AG09319 (cell line): ENCODE data around the gene VTI1B.
"Not testable (repeated sequence)": the region's sequence is repeated elsewhere in the genome, so short reads cannot be mapped to it uniquely, and the experiment has no call there.

ENCODE experiments used
- DNase-seq: peaks from one replicate; pipeline ENCODE4 v3.0.0-alpha.2; 2010; ENCODE audit warnings: low read depth; ENCODE audit errors: extremely low read depth
- TF ChIP-seq, protein P1 (sequence below): IDR thresholded peaks from 2 replicates; pipeline ENCODE4 v1.5.1; 2011; ENCODE audit warnings: low read depth, mild to moderate bottlenecking, inconsistent platforms, low read length, moderate library complexity

VTI1B gene, protein sequence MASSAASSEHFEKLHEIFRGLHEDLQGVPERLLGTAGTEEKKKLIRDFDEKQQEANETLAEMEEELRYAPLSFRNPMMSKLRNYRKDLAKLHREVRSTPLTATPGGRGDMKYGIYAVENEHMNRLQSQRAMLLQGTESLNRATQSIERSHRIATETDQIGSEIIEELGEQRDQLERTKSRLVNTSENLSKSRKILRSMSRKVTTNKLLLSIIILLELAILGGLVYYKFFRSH

DNA sequence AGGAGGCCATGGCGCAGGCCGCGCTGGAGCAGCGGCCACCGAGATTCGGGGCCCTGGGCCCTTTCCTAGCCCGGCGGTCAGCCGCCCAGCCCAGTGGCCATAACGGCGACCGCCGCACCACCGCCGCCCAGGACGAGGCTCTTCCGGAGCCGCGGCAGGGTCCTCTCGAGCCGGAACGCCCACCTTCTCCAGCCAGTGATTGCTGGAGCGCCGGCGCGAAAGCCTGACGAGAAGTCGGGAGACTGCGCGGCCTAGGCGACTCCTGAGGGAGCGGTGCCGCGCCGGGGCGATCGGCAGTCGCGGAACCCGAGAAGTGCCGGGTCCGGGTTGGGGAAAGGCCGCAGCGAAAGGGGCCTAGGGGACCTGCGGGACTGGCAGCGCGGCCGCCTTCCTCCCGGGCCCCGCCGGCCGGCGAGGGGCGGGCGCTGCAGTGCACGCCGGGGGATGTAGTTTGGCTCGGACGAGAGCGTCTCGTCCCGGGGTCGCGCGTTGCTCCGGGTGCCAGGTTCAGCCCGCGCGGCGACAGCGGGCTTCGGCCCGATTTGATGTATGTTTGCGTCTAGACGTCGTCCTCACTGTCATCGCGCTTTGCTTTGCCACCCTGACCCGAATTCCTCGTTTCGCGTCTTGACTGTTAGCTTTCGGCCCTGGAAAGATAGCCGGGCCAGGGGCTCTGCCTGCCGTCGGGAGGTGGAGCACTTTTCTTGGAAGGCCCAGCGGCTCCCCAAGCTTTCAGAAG, at the start of gene VTI1B:
Gene VTI1B (minus strand): TSS at position 153 of the 739 bp plus-strand sequence. CDS start 143 bp downstream, at position 10.
- DNase-seq = no peak
- TF ChIP-seq, protein P1, sequence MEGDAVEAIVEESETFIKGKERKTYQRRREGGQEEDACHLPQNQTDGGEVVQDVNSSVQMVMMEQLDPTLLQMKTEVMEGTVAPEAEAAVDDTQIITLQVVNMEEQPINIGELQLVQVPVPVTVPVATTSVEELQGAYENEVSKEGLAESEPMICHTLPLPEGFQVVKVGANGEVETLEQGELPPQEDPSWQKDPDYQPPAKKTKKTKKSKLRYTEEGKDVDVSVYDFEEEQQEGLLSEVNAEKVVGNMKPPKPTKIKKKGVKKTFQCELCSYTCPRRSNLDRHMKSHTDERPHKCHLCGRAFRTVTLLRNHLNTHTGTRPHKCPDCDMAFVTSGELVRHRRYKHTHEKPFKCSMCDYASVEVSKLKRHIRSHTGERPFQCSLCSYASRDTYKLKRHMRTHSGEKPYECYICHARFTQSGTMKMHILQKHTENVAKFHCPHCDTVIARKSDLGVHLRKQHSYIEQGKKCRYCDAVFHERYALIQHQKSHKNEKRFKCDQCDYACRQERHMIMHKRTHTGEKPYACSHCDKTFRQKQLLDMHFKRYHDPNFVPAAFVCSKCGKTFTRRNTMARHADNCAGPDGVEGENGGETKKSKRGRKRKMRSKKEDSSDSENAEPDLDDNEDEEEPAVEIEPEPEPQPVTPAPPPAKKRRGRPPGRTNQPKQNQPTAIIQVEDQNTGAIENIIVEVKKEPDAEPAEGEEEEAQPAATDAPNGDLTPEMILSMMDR = peak; percentile 25

DNA sequence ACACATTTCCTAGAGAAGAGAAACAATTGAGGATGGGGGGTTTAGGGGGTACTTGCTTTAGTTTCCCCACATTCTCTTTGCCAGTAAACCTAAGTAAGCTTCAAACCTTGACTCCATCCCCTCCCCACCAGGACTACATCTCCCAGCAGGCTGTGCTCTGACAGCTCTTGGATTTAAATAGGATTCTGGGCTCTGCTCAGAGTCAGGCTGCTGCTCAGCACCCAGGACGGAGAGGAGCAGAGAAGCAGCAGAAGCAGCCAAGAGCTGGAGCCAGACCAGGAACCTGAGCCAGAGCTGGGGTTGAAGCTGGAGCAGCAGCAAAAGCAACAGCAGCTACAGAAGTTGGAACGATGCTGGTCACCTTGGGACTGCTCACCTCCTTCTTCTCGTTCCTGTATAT, 47.9 kb upstream of the VTI1B start:
- no peak for DNase-seq
- TF ChIP-seq, protein P1 = no peak

DNA sequence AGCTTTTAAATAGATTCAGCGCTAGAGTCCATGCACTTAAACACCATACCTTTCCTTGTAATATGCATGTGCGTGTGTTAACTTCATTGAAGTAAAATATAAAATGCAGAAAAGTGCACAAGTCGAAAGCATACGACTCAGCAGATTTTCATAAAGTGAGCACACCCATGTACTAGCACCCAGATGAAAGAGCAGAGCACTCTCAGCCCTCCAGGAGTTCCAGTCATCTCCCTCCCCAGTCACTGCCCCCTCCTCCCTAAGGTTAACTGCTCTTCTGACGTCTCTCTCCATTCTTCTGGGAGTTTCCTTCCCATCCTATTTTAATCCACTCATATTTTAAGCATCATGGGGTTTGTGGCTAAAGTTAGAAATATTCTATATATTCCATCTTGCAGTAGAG, 47.4 kb upstream of the VTI1B start:
- no peak for DNase-seq
- TF ChIP-seq, protein P1 = no peak

DNA sequence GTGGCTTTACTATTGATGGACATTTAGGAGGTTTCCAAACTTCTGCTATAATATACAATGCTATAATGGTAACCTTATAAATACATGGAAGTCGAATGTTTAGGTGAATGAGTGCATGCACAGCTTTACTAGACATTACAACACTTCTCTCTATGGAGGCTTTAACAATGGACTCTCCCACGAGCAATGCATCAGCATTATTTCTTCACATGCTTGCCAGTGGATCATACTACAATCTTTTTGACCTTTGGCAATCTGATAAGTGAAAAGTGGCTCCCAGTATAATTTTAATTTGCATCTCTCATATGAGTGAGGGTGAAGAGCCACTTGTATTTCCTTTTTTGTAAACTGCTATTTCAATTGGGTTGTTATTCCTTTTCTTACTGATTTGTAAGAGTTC, 45.4 kb upstream of the VTI1B start:
- TF ChIP-seq, protein P1 = no peak
- no peak for DNase-seq

DNA sequence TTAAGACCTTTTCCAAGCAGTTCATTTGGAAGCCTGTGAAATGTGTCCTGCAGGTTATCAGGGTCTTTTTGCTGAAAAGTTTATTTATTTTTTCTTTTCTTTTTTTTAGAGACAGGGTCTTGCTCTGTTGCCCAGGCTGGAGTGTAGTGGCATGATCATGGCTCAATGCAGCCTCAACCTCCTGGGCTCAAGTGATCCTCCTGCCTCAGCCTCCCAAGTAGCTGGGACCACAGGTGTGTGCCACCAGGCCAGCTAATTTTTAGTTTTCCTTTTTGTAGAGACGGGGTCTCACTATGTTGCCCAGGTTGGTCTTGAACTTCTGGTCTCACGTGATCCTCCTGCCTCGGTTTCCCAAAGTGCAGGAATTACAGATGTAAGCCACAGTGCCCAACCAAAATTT, 45.0 kb upstream of the VTI1B start:
- not testable (repeated sequence) for DNase-seq

DNA sequence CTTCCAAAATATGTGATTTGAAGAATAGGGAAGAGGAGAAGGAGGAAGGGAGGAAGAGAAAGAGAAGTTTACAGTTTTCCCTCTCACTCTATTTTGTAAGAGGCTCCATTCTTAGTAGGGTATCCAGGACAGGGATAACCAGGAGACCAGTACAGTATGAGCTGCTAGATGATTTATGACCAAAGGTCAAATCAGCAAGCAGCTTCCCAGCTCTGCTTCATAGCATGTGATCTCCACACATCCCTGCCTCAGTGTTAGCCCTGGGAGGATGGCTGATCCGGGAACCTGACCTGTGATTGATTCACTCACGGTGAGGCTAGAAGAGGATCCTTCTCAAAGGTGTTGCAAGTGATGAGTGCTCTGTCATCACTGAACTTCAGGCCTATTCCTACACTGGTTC, 43.8 kb upstream of the VTI1B start:
- DNase-seq = no peak
- TF ChIP-seq, protein P1 = no peak

DNA sequence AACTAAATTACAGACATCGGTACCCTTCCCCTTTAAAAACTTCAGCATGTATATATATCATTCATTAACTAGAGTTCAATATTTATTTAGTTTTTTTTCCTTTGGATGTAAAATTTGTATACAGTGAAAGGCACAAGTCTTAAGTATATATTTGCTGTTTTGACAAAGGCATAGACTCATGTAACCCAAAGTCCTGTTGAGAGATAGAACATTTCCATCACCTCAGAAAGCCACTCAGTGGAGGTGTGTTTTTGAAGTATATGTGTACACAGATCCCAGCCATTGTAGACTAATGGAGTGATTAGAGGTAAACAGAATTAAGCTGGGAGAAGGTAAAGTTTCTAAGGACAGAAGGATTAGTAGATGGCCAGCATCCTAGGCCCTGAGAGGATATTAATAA, 42.6 kb upstream of the VTI1B start:
- TF ChIP-seq, protein P1 = no peak
- no peak for DNase-seq
